NCI-H226 (cell line): Measurements from ENCODE around the gene ASPDH.

ENCODE experiments used
- DNase-seq: peaks from one replicate; pipeline ENCODE4 v3.0.0-alpha.2; 2015

ASPDH gene

GRCh38 chr19:50512999-50513745, 541 bp downstream of the ASPDH start:
- DNase-seq, result no peak

- DNase-seq, result no peak
Observed at GRCh38 chr19:50512112-50512998, 1.4 kb downstream of the ASPDH start.

- peak; percentile 99 for DNase-seq
Observed at GRCh38 chr19:50511069-50511822, 2.5 kb downstream of the ASPDH start, which contains the start of gene JOSD2. Gene JOSD2, minus strand, starts transcription at chr19:50511191. Its CDS starts 760 bp downstream, at chr19:50510431.

GRCh38 chr19:50510700-50511068, 3.0 kb downstream of the ASPDH start:
- DNase-seq, result no peak

- no peak for DNase-seq
Observed at GRCh38 chr19:50510121-50510670, 3.5 kb downstream of the ASPDH start.

GRCh38 chr19:50509366-50509765, 4.3 kb downstream of the ASPDH start:
- DNase-seq, result no peak

GRCh38 chr19:50508843-50509190, 4.9 kb downstream of the ASPDH start:
- no peak for DNase-seq

- no peak for DNase-seq
Observed at GRCh38 chr19:50507376-50507775, 6.3 kb downstream of the ASPDH start.

GRCh38 chr19:50506700-50507099, 7.0 kb downstream of the ASPDH start:
- DNase-seq, result no peak

GRCh38 chr19:50505856-50506611, 7.7 kb downstream of the ASPDH start:
- no peak for DNase-seq

- no peak for DNase-seq
Observed at GRCh38 chr19:50501568-50502475, 11.9 kb downstream of the ASPDH start.

- no peak for DNase-seq
Observed at GRCh38 chr19:50501186-50501567, 12.5 kb downstream of the ASPDH start.

GRCh38 chr19:50500753-50501151, 13.0 kb downstream of the ASPDH start:
- DNase-seq, result no peak

GRCh38 chr19:50500060-50500752, 13.5 kb downstream of the ASPDH start:
- no peak for DNase-seq

GRCh38 chr19:50498219-50499056, 15.3 kb downstream of the ASPDH start:
- DNase-seq, result no peak

- DNase-seq, result no peak
Observed at GRCh38 chr19:50497022-50497405, 16.7 kb downstream of the ASPDH start.

GRCh38 chr19:50496189-50497021, 17.3 kb downstream of the ASPDH start:
- DNase-seq, result no peak

- DNase-seq, result no peak
Observed at GRCh38 chr19:50495020-50495531, 18.6 kb downstream of the ASPDH start.
